ENCODE measurements around the gene KLHL36.

- TF ChIP-seq POLR2A (IDR thresholded peaks at IDR 0.05; ENCODE audit: low read depth, low read length) (no peak), TAF1 (IDR thresholded peaks at IDR 0.05; ENCODE audit: borderline replicate concordance, low read depth, low read length) (no peak)
These were observed 34.2 kb upstream of the KLHL36 start for GRCh38 chr16:84614073-84614459.
